ENCODE measurements around the gene SHISAL1. TPM values are rescaled to one million over a fixed set of nuclear protein-coding genes. Genes with fewer than 3 reads are reported as not detected.
A peak's percentile ranks its signal among the peaks of the same experiment; 100 is the strongest.

Gene SHISAL1
- total RNA-seq, 4 donors from 2014 or later, result 0.17 to 0.89 (median 0.22) TPM

DNA sequence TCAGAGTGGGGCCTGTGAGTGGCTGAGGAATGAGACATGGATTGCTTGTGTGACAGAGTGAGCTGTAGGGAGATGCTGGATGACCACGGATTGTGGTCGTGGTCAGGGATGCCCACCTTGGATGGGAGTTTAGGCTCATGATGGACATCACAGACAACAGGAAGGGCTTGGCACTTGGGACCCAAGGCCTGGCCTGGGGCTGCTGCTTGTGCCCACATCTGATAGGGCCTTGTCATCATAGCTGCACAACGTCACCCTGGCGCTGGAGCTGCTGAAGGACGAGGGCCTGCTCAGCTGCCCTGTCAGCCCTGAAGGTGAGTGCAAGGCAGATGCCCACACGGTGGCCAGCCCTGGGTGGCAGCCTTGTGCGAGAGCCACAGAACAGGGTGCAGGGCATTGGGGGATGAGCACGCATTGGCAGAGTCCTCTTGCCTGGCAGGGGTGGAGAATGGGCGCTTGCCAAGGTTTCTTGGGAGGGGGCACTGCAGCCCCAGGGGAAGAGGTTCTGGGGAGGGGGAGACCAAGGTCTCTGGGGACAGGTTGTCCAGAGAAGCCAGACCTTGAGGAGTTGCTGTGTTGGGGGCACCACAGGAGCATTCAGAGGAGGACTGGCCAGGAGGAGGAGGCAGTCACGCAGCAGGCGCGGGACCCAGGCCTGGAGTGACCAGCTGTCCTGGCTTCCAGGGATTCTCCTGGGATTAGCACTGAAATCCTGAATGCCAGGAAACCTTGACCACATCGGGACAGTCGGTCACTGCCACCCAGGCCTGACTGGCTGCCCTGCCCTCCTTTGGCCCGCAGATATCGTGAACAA lies 107.0 kb downstream of the SHISAL1 start:
- DNase-seq (ENCODE audit: low spot score in 2 of 2), result peak; percentile 48 to 75
- TF ChIP-seq EP300 (IDR thresholded peaks at IDR 0.05), result no peak
- TF ChIP-seq POLR2A (IDR thresholded peaks at IDR 0.05), result no peak
- TF ChIP-seq, protein P1, sequence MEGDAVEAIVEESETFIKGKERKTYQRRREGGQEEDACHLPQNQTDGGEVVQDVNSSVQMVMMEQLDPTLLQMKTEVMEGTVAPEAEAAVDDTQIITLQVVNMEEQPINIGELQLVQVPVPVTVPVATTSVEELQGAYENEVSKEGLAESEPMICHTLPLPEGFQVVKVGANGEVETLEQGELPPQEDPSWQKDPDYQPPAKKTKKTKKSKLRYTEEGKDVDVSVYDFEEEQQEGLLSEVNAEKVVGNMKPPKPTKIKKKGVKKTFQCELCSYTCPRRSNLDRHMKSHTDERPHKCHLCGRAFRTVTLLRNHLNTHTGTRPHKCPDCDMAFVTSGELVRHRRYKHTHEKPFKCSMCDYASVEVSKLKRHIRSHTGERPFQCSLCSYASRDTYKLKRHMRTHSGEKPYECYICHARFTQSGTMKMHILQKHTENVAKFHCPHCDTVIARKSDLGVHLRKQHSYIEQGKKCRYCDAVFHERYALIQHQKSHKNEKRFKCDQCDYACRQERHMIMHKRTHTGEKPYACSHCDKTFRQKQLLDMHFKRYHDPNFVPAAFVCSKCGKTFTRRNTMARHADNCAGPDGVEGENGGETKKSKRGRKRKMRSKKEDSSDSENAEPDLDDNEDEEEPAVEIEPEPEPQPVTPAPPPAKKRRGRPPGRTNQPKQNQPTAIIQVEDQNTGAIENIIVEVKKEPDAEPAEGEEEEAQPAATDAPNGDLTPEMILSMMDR (IDR thresholded peaks at IDR 0.05), result no peak
- no peak for TF ChIP-seq POLR2AphosphoS5 (IDR thresholded peaks at IDR 0.05)
- H3K27me3 ChIP-seq, result peaks cover 20% of the 10 kb centered on the region
- H3K4me3 ChIP-seq, result no peak overlapping the region
- H3K4me1 ChIP-seq, result no peaks in the 10 kb centered on the region
- WGBS, result 95% methylated on average over 2 of the region's 16 CpGs
- no peak overlapping the region for H3K27ac ChIP-seq
- H3K9me3 ChIP-seq, result no peaks in the 10 kb centered on the region
- no peaks in the 10 kb centered on the region for H3K36me3 ChIP-seq

DNA sequence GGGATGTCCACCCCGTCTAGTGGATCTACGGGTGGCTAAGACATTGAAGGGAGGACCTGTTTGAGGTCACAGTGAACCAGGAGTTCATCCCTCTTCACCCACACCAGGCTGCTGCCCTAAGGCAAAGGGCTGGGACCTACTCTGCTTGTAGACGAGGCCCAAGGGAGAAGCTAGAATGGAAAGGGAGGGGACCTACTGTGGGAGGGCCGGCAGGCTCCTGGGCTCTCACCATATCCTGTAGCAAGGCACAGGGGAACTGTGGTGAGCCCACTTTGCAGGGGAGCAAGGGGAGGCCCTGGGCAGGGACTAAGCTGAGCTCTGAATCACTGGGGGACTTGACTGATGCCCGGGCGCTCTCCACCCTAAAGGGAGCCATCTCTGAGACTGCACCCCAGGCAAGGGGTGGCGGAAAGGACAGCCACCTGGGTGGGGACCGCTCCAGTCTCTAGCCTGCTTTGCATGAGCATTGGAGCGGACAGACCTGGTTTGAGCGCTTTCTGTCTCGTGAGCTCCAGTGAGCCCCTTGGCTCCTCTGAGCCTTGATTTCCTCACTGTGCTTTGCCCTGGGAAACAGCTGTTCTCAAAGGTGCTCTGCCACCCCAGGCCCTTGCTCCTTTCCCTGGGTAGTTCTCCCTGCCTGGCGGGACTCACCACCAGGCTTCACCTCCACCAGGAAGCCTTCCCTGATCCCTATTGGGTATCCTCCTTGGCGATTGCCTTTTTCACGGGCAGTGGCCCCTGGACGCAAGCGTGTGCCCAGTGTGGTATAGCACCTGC lies 107.8 kb downstream of the SHISAL1 start:
- Histone ChIP-seq H3K36me3 (no peaks in the 10 kb centered on the region), H3K9me3 (no peaks in the 10 kb centered on the region), H3K27ac (no peak overlapping the region), H3K4me1 (no peaks in the 10 kb centered on the region), H3K4me3 (no peak overlapping the region), H3K27me3 (peaks cover 20% of the 10 kb centered on the region)
- no peak for TF ChIP-seq POLR2AphosphoS5 (IDR thresholded peaks at IDR 0.05)
- peak; percentile 40 to 45 for DNase-seq (ENCODE audit: low spot score in 2 of 2)
- WGBS, result 94% methylated on average over 9 of the region's 16 CpGs

GRCh38 chr22:44203203-44203602 lies 109.5 kb downstream of the SHISAL1 start:
- H3K36me3 ChIP-seq, result no peaks in the 10 kb centered on the region
- no peaks in the 10 kb centered on the region for H3K4me1 ChIP-seq
- 83% methylated on average over 6 of the region's 6 CpGs for WGBS
- TF ChIP-seq, protein P1 (IDR thresholded peaks at IDR 0.05), result no peak
- TF ChIP-seq POLR2A (IDR thresholded peaks at IDR 0.05) (no peak), EP300 (IDR thresholded peaks at IDR 0.05) (no peak), POLR2AphosphoS5 (IDR thresholded peaks at IDR 0.05) (no peak)
- peaks cover 20% of the 10 kb centered on the region for H3K27me3 ChIP-seq
- H3K9me3 ChIP-seq, result no peaks in the 10 kb centered on the region
- peak in 1 of 2 donors; percentile 10 for DNase-seq (ENCODE audit: low spot score in 2 of 2)
- H3K4me3 ChIP-seq, result no peak overlapping the region
- H3K27ac ChIP-seq, result no peak overlapping the region

- 64% methylated on average over 10 of the region's 11 CpGs for WGBS
- Histone ChIP-seq H3K4me1 (no peaks in the 10 kb centered on the region), H3K9me3 (no peaks in the 10 kb centered on the region), H3K4me3 (no peak overlapping the region), H3K27ac (no peak overlapping the region), H3K36me3 (no peaks in the 10 kb centered on the region), H3K27me3 (peaks cover 22% of the 10 kb centered on the region)
- peak in 1 of 2 donors; percentile 27 for DNase-seq (ENCODE audit: low spot score in 2 of 2)
- TF ChIP-seq, protein P1 (IDR thresholded peaks at IDR 0.05), result no peak
- TF ChIP-seq POLR2A (IDR thresholded peaks at IDR 0.05) (no peak), EP300 (IDR thresholded peaks at IDR 0.05) (no peak), POLR2AphosphoS5 (IDR thresholded peaks at IDR 0.05) (no peak)
Measured at GRCh38 chr22:44202261-44202789, 110.4 kb downstream of the SHISAL1 start.

- no peak for DNase-seq (ENCODE audit: low spot score in 2 of 2)
- no peak overlapping the region for H3K4me3 ChIP-seq
- TF ChIP-seq EP300 (IDR thresholded peaks at IDR 0.05), result no peak
- TF ChIP-seq, protein P1 (IDR thresholded peaks at IDR 0.05), result no peak
- TF ChIP-seq POLR2A (IDR thresholded peaks at IDR 0.05), result no peak
- no peak for TF ChIP-seq POLR2AphosphoS5 (IDR thresholded peaks at IDR 0.05)
Measured at GRCh38 chr22:44201665-44202064, 111.1 kb downstream of the SHISAL1 start.

More at GRCh38 chr22:44201665-44202064, 111.1 kb downstream of the SHISAL1 start:
- no peaks in the 10 kb centered on the region for H3K4me1 ChIP-seq
- H3K27me3 ChIP-seq, result peaks cover 28% of the 10 kb centered on the region
- H3K36me3 ChIP-seq, result no peaks in the 10 kb centered on the region
- no peak overlapping the region for H3K27ac ChIP-seq
- 68% methylated on average over 6 of the region's 12 CpGs for WGBS
- H3K9me3 ChIP-seq, result no peaks in the 10 kb centered on the region
